Measurements from ENCODE around the gene PARD3B. TPM values are rescaled to one million over a fixed set of nuclear protein-coding genes. Genes with fewer than 3 reads are reported as not detected.

PARD3B gene
- total and polyA plus RNA-seq, 2 of the 13 experiments (the other 11 are each of a cell fraction or from before 2014, with no cell fraction given), result 0.71 to 2.3 TPM

- TF ChIP-seq GTF2F1 (IDR thresholded peaks at IDR 0.05; ENCODE audit: low read length), result no peak
- no peak for TF ChIP-seq ZHX1 (CRISPR knock-in tag; IDR thresholded peaks at IDR 0.05; ENCODE audit: low read depth)
- peak; percentile 67; the same call in 1 of the 2 replicates for TF ChIP-seq NKX3-1 (CRISPR knock-in tag; IDR thresholded peaks at IDR 0.05)
- 0 out of 2 replicates have a peak, but pooled peaks have one; percentile 33 for TF ChIP-seq GFI1 (CRISPR knock-in tag; IDR thresholded peaks at IDR 0.05; ENCODE audit: borderline replicate concordance)
- no peak for TF ChIP-seq ZNF703 (CRISPR knock-in tag; IDR thresholded peaks at IDR 0.05; ENCODE audit: borderline replicate concordance)
- no peak for TF ChIP-seq RELA (CRISPR knock-in tag; IDR thresholded peaks at IDR 0.05)
- no peak for TF ChIP-seq ZNF431 (CRISPR knock-in tag; IDR thresholded peaks at IDR 0.05; ENCODE audit: borderline replicate concordance, low read depth)
- 0 out of 2 replicates have a peak, but pooled peaks have one; percentile 28 for TF ChIP-seq FOXC1 (CRISPR knock-in tag; IDR thresholded peaks at IDR 0.05; ENCODE audit: borderline replicate concordance)
- TF ChIP-seq HDAC2 (CRISPR knock-in tag; IDR thresholded peaks at IDR 0.05), result no peak
- peak; percentile 74; the same call in 1 of the 2 replicates for TF ChIP-seq MYPOP (CRISPR knock-in tag; IDR thresholded peaks at IDR 0.05)
- peak; percentile 75 for TF ChIP-seq MXD1 (CRISPR knock-in tag; IDR thresholded peaks at IDR 0.05)
- no peak for TF ChIP-seq ZBTB43 (CRISPR knock-in tag; conservative IDR thresholded peaks at IDR 0.05)
- no peak for TF ChIP-seq PAX8 (CRISPR knock-in tag; IDR thresholded peaks at IDR 0.05; ENCODE audit: borderline replicate concordance)
- no peak for TF ChIP-seq ZNF644 (CRISPR knock-in tag; IDR thresholded peaks at IDR 0.05; ENCODE audit: low read depth)
- no peak for TF ChIP-seq GMEB2 (CRISPR knock-in tag; IDR thresholded peaks at IDR 0.05; ENCODE audit: low read depth)
- no peak for TF ChIP-seq SRSF9 (IDR thresholded peaks at IDR 0.05; ENCODE audit: borderline replicate concordance, insufficient read depth, low read depth, low read length, poor library complexity, severe bottlenecking)
- TF ChIP-seq ZNF619 (CRISPR knock-in tag; IDR thresholded peaks at IDR 0.05), result no peak
- peak; percentile 61; the same call in 1 of the 2 replicates for TF ChIP-seq ZNF552 (CRISPR knock-in tag; IDR thresholded peaks at IDR 0.05; ENCODE audit: borderline replicate concordance)
- TF ChIP-seq REL (CRISPR knock-in tag; conservative IDR thresholded peaks at IDR 0.05), result no peak
- no peak for TF ChIP-seq ZSCAN9 (CRISPR knock-in tag; IDR thresholded peaks at IDR 0.05; ENCODE audit: borderline replicate concordance)
- no peak for TF ChIP-seq TBL1XR1 (IDR thresholded peaks at IDR 0.05; ENCODE audit: borderline replicate concordance, low read length, partially characterized antibody)
- no peak for TF ChIP-seq KLF9 (CRISPR knock-in tag; IDR thresholded peaks at IDR 0.05; ENCODE audit: low read depth)
Measured at GRCh38 chr2:204544961-204545860, at the start of gene PARD3B (continued).

Data from HepG2 (cell line).